ENCODE measurements around the gene FKBP2.
A peak's percentile ranks its signal among the peaks of the same experiment; 100 is the strongest.

FKBP2 gene

GRCh38 chr11:64240435-64241240 lies at the start of gene FKBP2:
FKBP2 (plus strand) TSS chr11:64241095; CDS start chr11:64242388, 1,293 bp downstream.
- peak; percentile 95 to 97 (median 97) for DNase-seq (ENCODE audit: low read depth in 3 of 3, low spot score in 1 of 3)

DNA sequence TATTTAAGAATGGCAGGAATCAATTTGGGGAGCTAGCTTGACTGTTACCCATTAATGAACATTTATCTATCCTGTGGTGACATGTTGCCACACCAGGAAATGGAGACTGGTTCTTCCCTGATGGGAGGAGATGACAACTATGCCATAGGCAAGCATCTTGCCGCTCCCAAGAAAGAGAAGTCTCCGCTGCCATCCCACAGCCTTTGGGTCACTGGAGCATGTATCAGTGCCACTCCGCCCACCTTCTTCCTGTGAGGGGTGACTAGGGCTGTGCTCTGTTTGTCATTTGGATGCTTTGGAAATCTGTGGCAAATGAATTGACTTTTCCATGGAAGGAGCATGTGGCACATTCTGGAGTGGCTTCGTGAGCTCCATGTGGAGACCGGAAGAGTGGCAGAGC lies 48.5 kb upstream of the FKBP2 start:
- no peak for DNase-seq (ENCODE audit: low read depth in 3 of 3, low spot score in 1 of 3)

DNA sequence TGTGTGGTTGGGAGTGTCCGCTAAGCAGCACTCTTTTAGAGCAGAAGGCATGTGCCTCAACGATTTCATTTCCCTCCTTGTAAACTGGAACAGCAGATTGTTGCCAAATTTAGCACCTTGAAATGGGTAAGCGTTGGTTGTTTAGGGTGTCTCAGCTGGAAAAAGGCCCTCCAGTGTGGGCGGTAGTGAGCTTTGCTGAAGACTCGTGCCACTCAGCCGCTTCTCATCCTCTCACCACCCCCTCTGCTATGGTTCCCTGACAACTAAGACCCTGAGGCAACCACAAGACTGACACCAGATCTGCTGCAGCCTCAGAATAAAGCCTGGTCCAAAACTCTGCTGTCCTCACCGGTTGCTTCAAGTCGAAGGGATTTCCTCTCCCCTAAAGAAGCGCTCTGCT lies 44.3 kb upstream of the FKBP2 start:
- no peak for DNase-seq (ENCODE audit: low read depth in 3 of 3, low spot score in 1 of 3)

DNA sequence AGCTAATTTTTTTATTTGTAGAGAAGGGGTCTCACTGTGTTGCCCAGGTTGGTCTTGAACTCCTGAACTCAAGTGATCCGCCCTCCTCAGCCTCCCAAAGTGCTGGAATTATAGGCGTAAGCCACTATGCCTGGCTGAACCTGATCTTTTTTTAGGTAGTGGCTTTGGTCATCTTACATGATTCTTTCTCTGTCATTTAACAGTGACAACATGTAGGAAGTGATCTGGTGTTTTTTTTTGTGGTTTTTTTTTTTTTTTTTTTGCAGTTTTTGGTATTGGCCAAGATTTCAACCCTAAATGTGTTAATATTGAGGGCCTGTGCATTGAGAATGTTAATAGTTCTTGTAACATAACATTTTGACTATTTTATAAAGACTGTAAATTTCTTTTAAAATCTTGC lies 42.4 kb upstream of the FKBP2 start:
- no peak for DNase-seq (ENCODE audit: low read depth in 3 of 3, low spot score in 1 of 3)

DNA sequence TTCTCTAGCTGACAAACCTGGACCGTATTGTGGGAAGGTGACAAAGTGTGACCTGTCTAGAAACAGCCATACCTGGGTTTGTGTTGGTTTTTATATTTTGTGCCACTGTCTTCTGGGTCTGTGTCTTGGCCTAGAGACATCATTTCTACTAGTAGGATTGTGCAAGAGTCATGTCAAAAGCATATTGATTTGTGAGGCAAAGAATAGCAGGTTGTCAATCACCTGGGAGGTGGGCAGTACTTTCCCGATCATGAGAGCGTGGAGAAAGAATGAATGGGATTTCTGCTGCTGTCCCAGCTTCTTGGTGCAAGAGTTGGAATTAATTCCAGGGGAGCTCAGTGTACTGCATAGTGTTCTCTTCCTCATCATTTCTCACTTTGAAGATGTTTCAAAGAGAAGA lies 39.4 kb upstream of the FKBP2 start:
- no peak for DNase-seq (ENCODE audit: low read depth in 3 of 3, low spot score in 1 of 3)

GRCh38 chr11:64202992-64203391 lies 37.9 kb upstream of the FKBP2 start:
- DNase-seq (ENCODE audit: low read depth in 3 of 3, low spot score in 1 of 3), result no peak

DNA sequence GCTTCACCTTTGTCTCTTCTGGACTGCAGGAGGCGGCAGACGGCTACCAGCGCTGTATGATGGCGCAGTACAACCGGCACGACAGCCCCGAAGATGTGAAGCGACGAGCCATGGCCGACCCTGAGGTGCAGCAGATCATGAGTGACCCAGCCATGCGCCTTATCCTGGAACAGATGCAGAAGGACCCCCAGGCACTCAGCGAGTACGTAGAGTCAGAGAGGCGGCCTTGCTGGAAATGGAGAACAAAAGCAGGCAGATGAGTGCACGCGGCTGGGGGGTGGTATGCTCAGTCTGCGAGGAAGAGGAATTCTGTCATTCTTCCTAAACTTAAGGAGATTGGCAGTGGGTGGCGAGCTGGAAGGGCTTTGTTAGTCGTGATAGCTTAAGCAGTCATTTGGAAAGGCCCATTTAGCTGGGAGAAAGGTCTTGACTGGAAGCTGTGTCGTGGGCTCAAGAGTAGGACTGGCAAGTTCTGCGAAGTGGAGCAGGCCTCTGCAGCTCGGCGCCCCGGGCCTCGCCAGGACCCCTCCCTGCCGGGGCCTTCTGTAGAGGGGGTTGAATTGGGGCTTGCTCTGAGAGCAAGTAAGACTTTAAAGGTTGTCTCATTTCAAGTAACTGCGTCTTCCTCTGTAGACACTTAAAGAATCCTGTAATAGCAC lies 37.3 kb upstream of the FKBP2 start:
- DNase-seq (ENCODE audit: low read depth in 3 of 3, low spot score in 1 of 3), result no peak

DNA sequence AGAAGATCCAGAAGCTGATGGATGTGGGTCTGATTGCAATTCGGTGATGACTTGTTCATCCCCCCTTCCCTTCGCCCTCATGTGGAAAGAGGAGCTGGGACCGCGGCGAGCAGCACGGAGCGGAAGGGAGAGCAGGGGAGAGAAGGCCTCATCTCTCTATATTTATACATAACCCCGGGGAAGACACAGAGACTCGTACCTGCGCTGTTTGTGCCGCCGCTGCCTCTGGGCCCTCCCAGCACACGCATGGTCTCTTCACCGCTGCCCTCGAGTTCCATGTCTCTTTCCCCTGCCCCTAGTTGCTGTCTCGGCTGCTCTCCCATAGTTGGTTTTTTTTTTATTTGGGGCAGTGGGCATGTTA lies 36.8 kb upstream of the FKBP2 start:
- no peak for DNase-seq (ENCODE audit: low read depth in 3 of 3, low spot score in 1 of 3)

- peak; percentile 60 to 74 (median 73) for DNase-seq (ENCODE audit: low read depth in 3 of 3, low spot score in 1 of 3)
Measured at GRCh38 chr11:64204464-64204989, 36.4 kb upstream of the FKBP2 start.

DNA sequence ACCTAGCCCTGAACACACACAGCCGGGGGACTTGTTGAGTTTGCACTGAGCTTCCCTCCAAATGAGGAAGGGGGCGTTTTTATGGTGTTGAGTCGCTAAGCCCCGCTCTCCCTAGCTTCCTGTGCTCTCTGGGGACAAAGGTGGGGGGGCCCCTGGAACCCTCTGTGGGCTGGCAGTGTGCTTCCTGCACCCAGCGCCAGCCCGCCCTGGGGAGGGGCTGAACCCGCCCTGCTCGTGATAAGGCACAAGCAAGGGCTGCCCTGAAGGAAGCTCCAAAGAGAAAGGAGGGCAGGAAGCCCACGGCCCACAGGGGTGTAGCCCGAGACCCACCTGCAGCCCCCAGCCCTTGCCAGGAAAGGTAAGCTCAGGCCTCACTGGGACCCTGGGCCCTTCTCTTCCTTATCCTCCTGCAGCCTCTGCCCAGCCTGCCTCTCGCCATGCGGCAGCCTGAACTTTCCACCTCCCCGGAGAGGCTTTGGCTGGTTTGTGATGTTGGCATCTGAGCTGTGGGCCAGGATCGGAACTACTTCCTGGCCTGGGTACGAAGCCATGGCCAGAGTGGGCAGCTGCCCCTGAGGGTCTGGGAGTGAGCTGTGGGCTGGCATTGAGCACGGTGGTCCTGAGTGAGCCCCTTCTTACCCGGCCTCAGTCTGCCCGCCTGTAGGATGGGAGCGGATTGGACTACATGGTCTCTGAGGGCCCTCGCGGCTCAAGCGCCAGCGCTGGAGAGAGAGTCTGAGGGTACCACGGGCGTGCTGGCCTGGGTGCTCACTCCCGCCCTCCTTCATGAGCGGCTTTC lies 34.2 kb upstream of the FKBP2 start, which contains the start of gene FERMT3:
Gene FERMT3, plus strand, starts transcription at position 265 of the 799 bp plus-strand sequence. CDS start 644 bp downstream, outside the sequence.
- peak in 2 of 3 donors; percentile 41 to 61 for DNase-seq (ENCODE audit: low read depth in 3 of 3, low spot score in 1 of 3)

DNA sequence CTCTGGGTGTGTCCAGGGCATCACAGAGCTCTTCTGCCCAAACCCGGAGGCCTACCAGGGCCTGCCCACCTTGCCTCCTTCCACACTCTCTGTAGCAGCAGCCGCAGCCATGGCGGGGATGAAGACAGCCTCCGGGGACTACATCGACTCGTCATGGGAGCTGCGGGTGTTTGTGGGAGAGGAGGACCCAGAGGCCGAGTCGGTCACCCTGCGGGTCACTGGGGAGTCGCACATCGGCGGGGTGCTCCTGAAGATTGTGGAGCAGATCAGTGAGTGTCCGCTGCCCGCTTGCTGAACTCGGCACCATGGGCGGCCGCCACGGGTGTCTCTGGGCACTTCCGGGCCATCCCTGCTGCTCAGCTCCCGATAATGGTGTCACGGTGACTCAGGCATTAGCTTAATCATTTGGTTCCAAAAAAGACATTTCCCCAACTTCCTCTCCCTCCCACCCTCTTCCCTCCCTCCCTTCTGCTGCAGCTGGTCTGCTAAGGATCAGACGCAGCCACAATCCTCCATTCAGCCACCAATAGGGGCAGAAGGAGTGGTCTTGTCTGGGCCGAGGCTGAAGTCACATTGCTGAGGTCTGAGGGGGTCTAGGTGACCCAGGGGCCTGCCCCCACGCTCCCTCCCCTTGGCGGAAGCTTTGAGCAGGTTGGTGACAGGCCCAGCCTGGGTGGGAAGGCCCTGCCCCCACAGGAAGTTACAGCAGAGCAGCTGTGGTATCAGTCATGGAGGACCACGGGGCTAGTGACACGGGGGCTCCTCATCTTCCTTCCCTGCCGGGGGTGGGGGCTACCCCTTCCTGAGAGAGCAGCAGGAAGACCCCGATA lies 33.4 kb upstream of the FKBP2 start:
- peak in 2 of 3 donors; percentile 56 to 59 for DNase-seq (ENCODE audit: low read depth in 3 of 3, low spot score in 1 of 3)

GRCh38 chr11:64208086-64208795 lies 32.7 kb upstream of the FKBP2 start:
- DNase-seq (ENCODE audit: low read depth in 3 of 3, low spot score in 1 of 3), result no peak

DNA sequence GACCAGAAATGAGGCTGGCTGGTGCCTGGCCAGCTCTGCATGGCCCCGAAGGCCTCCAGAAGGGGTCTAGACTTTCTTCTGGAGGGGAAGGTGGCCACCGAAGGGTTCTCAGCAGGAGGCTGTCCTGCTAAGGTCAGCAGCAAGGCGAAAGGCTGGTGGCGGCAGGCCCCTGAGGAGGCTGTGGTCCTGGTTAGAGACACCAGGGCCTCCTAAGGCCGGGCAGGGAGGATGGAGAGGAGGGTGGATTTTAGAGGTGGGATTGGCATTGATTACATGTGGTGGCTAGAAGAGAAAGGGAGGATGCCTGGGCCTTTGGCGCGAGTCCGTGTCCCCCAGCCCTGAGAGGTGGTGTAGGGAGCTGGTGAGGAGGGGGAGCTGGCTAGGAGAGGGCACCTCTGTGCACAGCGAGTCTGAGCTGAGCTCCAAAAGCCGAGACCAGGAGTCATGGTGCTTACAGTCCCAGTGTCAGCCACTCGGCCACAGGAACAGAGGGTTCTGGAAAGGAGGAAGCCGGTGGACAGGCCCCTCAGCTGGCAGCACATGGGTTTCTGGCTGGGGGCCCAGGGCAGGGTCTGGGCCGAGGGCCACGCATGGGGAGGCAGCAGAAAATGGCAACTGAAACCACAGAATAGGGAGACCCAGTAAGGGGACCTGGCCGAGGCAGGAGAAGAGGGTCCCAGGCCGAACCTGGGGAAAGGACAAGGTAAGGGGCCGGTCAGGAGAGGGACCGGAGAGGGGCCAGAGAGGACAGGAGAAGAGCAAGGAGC lies 31.9 kb upstream of the FKBP2 start:
- DNase-seq (ENCODE audit: low read depth in 3 of 3, low spot score in 1 of 3), result no peak

DNA sequence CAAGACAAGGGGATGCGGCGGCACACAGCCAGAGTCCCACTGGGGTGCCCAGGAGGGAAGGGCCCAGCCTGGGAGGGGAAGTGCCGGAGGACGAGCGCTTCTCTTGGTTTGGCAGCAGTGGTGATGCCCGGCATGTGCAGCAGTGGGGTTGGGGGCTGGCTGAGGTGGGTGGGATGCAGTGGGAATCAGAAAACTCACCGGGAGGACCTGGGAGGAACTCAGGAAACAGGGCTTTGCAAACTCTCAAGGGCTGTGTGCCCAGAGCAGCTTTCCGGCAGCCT lies 31.4 kb upstream of the FKBP2 start:
- no peak for DNase-seq (ENCODE audit: low read depth in 3 of 3, low spot score in 1 of 3)

- DNase-seq (ENCODE audit: low read depth in 3 of 3, low spot score in 1 of 3), result no peak
Measured at GRCh38 chr11:64210301-64211020, 30.4 kb upstream of the FKBP2 start.

DNA sequence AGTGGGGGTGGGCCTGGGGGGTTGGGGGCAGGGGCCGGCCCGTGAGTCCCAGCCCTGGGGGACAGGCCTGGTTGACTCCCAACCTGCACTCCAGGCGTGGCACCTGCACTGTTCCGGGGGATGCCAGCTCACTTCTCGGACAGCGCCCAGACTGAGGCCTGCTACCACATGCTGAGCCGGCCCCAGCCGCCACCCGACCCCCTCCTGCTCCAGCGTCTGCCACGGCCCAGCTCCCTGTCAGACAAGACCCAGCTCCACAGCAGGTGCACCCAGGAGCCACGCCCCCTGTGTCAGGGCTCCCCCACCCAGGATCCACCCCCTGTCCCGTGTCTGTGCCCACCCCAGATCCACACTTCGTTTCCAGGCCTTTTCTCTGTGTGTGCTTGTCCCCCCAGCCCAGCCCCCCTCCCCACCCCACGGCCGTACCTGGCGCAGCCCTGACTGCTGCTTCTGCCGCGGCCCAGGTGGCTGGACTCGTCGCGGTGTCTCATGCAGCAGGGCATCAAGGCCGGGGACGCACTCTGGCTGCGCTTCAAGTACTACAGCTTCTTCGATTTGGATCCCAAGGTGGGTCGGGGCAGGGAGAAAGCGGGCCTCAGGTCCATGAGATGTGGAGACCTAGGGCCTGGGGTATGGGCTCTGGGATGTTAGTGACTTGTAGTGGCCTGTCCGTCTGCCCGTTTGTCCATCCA lies 29.6 kb upstream of the FKBP2 start:
- no peak for DNase-seq (ENCODE audit: low read depth in 3 of 3, low spot score in 1 of 3)

GRCh38 chr11:64216879-64217278 lies 24.0 kb upstream of the FKBP2 start:
- DNase-seq (ENCODE audit: low read depth in 3 of 3, low spot score in 1 of 3), result no peak

DNA sequence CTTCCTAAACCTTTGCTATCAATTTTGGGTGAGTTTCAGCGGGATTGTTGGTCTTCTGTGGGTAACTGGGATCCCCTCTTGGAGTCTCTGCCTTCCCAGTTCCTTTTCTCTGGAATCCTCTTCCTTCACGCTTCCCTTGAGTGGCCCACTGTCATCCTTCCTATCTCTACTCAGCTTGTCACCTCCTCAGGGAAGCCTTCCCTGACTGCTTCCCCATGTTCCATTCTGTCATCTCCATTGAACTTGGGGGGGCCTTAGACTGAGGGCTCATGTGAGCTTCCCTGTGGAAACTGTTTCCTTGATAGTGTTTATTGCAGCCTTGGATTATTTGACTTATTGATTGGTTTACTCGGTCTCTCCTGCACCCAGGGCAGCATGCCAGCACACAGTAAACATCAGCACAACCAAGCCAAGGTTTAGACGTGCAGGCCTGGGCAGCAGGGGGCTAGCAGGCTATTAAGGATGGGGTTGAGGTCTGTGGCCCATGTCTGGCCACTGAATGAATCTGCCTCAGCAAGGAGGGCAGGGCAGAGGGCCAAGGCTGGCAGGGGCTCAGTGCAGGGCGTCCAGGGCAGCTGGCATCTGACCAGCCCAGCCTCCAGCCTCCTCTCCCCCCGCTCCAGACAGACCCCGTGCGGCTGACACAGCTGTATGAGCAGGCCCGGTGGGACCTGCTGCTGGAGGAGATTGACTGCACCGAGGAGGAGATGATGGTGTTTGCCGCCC lies 22.1 kb upstream of the FKBP2 start:
- DNase-seq (ENCODE audit: low read depth in 3 of 3, low spot score in 1 of 3), result no peak

All from stimulated activated CD4-positive, alpha-beta T cell treated with anti-CD3 and anti-CD28 coated beads, TNF-alpha, amount 100 ng/mL, for 1 hour (primary cell).